ENCODE results near the gene PHB1.
A peak's percentile ranks its signal among the peaks of the same experiment; 100 is the strongest.
"Not testable (repeated sequence)": the region's sequence is repeated elsewhere in the genome, so short reads cannot be mapped to it uniquely, and the experiment has no call there.

The PHB1 gene

DNA sequence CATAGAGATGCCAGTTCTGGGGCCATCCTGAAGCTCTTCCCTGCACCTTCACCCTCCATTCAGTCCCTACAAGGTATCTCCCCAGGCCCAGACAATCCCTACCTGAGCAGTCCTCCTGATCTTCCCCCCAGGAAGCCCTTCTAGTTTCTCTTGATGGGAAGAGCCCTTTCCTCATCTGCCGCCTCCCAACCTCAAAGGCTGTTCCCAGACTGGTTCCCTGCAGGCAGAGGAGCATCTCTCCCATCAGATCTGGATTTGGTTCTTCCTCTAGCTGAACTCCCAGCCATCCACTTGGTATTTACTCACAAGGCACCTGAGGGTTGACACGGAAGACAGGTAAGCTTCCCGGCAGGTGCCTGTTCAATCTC is 24.6 kb upstream of the PHB1 start:
- no peak for DNase-seq

DNA sequence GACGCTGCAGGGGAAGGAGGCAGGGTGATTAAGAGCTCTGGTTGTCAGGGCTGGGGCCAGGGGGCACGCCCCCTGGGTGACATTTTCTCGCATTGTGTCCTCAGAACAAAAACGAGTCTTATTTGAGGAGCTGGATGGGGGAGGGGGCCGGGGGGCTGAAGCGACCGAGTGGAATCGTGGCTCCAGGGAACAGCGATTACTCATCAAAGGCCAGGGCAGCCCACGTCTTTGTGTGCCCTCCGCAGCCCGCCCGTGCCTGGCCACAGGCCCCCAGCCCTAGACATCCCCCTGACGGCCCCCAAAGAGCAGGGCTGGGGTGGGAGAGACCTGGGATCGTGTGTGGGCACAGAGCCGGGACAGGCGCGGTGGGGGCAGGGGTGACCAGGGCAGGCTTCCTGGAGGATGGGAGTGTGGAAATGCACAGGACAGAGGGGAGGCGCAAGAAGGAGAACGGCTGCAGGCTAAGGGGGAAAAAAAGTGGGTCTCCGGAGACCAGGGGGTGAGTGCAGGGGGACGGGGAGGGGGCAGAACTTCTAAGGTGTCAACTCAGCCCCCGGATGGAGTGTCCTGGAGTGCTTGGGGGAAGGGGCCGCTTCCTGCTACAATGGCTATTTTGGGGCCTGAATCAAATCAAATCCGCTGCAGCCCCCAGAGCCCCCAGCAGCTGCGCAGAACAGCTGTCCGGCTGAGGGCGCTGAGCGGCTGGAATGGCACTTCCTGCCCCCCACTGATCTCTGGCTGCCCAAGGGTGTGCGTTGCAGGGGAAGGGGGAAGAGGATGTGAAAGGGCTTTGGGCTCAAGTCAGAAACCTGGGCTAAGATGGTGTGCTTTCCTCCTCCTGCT is 24.0 kb upstream of the PHB1 start:
- DNase-seq: no peak

DNA sequence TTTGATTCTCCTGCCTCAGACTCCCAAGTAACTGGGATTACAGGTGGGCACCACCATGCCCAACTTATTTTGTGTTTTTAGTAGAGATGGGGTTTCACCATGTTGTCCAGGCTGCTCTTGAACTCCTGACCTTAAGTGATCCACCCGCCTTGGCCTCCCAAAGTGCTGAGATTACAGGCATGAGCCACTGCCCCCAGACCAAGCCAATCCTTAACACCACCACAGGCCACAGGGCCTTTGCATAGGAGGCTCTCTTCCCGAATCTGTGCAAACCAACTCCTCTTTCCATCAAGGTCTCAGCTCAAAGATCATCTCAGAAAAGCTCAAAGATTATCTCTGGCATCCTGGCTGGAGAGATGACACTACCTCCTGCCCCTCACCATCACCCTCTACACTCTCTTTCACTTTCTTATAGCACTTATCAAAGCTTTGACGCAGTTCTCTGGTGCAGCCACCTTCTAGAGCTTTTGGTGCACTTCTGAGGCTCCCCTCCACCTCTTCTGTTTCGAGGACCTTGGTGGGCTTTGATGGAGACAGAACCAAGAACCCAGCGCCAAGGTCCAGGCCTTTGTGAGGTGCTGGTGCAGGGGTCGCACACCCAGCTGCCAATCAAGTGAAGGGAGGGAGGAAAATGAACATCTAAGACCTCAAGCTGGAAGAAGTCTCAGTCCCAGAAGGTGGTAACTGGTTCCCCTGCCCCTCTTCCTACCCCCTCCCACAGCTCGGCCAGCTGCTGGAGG is 23.2 kb upstream of the PHB1 start:
- no peak for DNase-seq

DNA sequence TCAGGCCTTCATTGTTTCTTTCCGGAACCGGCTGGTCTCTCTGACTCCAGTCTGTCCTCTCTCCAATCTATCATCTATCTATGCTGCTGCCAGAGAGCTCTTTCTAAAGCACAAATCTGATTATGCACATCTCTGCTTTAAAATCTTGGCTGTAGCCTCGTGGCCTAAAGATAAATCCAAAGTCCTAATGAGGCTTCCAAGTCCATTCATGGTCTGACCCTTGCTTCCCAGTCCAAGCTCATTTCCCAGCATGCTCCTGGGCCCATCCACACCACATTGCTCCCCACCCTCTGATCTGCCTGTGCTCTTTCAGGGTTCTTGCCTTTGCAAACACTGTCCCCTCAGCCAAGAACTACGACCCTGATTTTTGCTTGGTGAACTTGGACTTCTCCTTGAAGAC is 21.5 kb upstream of the PHB1 start:
- no peak for DNase-seq

DNA sequence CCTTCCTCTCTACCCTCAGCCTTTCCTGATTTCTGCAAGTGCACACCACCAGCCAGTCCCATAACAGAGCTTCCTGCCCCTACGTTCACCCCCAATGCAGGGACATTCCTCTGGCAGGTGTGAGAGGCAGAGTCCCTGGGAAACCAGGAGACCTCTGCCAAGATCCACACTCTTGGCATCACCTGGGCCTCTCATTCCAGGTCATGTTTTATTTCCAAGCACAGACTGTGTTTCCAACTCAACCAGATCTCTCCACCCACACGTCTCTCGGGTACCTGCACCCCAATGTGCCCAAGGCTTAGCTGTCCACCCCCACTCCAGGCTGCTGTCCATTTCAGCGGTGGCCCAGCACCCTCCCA is 21.0 kb upstream of the PHB1 start:
- DNase-seq: no peak

DNA sequence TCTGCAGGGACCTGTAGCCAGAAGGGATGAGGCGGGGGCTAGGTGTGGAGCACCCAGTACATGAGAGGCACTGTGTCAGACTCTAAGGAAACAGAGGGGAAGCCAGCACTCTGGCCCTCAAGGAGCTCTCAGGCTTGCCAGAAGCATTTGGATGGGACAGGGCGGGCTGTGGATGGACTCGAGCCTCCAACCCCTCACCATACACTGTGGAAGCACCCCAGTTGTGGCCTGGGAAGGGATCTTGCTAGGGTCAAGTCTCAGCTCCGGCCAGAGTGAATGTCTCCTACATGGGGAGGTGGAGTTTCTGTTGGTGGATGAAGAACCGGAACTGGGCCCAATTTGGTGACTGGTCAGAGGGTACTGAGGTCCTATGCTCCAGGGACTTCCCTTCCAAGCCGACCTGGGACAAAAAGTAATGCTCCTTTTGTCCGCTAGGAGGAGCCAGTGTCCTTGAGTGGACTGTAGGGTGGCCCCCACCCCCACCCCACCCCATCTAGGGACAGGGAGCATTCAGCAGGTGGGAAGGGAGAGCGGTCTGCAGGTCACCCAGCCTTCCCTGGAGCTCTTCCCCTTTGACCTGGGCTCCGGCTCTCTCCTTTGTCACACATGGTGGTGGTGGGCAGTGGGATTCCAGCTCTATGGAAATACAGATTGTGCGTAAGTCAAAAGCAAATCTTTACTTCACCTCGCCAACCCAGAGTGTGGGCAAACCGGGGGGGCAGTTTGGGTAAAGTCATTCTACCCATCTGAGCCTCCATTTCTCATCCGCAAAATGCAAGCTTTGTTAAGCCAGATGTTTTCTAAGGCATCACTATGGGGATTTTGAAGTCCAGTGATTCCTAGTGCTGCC is 20.4 kb upstream of the PHB1 start:
- DNase-seq: peak; percentile 53

DNA sequence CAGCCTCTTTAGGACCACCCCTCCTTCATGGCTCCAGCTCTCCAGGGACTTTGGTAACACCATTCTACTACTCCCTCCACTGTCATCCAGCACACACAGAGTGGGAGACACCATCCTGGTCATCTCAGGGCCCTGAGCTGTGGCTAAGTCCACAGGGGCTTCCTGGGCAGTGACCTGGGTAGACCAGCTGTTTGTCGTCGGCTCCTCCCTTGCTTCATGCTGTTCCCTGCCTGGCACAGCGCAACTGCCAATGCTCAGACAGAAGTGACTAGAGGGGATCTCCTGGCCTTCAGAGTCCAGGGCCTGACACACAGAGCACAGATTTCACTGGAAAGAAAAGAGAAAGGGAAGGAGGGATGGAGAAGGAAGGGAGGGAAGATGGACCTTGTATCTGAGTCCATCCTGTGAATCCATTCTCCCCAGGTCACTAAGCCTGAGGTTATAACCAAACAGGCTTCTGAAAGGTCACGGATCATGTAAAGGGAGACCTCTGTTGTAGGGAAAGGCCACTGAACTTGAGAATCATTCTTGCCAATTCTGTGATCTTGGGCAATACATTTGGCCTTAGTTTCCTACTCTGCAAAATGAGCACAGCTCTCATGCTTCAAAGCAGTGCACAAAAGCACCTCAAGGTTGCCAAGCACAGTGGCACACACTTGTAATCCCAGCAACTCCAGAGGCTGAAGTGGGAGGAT is 18.5 kb upstream of the PHB1 start:
- DNase-seq: no peak

DNA sequence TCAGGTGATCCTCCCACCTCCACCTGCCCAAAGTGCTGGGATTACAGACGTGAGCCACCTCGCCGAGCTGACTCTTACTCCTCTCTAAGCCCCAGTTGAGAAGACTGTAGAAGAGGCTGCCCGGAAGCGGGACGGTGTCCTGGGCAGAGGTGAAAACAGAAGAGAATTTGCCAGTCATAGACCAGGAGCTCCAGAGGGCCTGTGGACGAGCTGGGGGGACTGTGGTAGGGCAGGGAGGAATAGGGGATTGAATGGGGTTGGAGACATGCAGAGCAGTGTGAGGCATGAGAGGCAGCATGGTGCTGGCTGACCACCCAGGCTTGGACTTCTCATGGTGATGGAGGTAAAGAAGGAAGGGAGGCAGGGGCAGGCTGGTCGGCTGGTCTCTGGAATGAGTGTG is 17.1 kb upstream of the PHB1 start:
- no peak for DNase-seq

DNA sequence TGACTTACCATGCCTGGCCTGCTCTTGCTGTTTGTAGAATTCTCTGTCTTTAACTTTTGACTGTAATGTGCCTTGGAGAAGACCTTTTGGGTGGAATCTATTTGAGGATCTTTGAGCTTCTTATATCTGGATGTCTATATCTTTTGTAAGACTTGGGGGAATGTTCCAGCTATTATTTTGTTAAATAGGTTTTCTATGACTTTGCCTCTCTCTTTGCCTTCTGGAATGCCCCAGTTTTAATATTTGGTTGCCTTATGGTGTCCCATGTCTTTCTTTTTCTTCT is 10.3 kb upstream of the PHB1 start:
- no peak for DNase-seq

DNA sequence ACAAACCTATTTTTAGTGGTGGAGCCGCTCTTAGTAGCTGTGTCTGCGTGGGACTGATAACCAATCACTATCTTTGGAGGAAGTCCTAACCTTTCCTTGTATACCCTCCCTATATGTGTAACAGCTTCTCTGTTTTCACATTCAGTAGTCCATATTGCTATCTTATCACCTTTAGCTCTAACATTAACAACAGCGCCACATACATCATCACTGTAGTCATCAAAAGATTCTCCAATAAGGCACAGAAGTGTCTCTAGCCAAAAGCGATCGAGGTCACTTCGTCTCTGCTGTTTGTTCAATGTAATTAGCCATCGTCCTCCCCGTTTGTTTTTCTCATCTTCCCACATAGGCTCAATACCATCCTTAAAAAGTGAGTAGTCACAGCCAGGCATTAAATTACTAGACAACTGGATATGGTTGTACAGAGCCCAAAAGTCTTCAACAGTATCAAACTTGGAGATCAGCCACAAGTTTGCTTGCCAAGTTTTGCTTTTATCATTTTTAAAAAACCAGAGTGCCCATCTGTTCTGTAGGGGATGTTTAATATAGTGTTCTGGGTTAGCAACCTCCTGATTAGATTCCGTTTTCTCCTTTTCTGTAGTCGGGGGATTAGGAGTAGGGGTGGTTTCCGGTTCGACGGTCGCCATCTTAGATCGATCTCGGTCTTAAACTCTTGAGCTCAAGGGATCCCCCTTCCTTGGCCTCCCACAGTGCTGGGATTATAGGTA is 9.8 kb upstream of the PHB1 start:
- not testable (repeated sequence) for DNase-seq

DNA sequence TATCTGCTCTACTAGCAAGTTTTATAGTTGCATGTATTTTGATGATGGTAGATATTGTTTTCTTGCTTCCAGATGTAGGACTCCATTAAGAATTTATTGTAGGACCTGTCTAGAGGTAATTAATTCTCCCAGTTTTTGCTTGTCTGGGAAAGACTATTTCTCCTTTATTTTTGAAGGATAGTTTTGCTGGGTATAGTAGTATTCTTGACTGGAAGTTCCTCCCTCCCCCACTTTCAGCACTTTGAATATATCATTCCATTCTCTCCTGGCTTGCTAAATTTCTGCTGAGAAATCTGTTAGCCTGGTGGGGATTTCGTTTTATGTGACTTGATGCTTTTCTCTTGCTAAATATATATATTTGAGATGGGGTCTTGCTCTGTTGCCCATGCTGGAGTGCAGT is 8.0 kb upstream of the PHB1 start:
- DNase-seq: no peak

DNA sequence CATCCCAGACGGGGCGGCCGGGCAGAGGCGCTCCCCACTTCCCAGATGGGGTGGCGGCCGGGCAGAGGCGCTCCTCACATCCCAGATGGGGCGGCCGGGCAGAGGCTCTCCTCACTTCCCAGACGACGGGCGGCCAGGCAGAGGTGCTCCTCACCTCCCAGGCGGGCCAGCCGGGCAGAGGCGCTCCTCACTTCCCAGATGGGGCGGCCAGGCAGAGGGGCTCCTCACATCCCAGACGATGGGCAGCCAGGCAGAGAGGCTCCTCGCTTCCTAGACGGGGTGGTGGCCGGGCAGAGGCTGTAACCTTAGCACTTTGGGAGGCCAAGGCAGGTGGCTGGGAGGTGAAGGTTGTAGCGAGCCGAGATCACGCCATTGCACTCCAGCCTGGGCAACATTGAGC is 5.1 kb upstream of the PHB1 start:
- DNase-seq: not testable (repeated sequence)

DNA sequence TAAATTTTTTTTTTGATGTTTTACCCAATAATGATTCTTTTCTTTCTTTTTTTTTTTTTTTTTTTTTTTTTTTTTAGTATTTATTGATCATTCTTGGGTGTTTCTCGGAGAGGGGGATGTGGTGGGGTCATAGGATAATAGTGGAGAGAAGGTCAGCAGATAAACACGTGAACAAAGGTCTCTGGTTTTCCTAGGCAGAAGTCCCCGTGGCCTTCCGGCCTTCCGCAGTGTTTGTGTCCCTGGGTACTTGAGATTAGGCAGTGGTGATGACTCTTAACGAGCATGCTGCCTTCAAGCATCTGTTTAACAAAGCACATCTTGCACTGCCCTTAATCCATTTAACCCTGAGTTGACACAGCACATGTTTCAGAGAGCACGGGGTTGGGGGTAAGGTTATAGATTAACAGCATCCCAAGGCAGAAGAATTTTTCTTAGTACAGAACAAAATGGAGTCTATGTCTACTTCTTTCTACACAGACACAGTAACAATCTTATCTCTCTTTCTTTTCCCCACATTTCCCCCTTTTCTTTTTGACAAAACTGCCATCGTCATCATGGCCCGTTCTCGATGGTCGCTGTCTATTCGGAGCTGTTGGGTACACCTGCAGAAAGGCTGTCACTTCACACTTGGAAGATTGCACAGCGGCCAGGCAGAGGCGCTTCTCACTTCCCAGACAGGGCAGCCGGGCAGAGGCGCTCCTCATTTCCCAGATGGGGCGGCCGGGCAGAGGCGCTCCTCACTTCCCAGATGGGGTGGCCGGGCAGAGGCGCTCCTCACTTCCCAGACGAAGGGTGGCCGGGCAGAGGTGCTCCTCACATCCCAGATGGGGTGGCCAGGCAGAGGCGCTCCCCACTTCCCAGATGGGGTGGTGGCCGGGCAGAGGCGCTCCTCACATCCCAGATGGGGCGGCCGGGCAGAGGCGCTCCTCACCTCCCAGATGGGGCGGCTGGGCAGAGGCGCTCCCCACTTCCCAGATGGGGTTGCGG is 4.4 kb upstream of the PHB1 start:
- not testable (repeated sequence) for DNase-seq

DNA sequence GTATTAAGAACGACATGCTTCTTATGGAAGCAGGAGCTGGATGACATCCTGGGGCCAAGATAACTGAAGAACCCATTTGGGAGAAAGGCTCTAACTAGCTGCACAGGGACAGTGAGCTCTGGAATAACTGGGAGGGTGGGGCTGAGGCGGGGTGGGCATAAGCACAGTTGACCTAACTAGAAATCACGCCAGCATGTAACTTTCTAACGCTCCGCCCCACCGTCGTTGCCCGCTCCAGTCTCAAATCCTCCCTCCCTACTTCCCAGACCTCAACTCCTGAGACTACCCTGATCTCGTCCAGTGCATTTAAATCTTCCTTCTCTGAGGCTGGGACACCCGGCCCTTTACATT is 436 bp downstream of the PHB1 start:
- no peak for DNase-seq

DNA sequence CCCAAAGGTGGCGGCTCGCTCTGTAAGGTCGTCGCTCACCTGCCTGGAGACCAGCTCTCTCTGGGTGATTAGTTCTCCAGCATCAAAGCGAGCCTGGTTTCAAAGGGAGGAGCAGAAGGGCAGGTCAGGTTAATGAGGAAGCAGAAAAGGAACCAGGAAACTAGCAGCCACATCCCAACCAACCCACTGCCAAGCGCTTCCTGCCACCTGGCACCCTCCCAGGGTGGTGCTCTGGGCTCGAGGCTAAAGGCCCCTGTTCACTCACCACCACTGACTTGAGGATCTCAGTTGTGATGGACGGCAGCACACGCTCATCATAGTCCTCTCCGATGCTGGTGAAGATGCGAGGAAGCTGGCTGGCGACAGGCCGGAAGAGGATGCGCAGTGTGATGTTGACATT is 5.6 kb downstream of the PHB1 start:
- no peak for DNase-seq

DNA sequence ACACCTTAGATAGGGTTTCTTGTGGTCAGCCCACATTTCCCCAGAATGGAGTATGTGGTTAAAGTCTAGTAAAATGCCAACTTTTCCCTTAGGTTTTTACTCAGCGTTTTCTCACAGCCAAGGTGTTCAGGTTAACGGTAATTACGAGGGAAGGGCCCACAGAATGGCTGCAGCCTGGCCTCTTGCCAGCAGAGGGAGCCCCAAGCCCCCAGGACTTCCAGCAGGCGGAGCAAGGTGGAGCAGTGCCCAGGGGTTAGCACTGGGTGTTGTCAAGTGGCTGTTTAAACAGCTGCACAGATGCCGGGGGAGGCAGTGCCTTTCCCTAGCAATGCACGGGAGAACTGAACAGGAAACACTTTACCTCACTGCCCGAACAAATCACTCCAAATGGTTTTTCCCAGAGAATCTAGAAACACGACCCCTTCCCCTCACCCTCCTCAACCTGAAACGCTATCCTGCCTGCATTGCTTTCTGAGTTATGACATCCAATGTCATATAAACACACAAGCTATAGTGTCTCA is 6.6 kb downstream of the PHB1 start:
- DNase-seq: peak; percentile 87

DNA sequence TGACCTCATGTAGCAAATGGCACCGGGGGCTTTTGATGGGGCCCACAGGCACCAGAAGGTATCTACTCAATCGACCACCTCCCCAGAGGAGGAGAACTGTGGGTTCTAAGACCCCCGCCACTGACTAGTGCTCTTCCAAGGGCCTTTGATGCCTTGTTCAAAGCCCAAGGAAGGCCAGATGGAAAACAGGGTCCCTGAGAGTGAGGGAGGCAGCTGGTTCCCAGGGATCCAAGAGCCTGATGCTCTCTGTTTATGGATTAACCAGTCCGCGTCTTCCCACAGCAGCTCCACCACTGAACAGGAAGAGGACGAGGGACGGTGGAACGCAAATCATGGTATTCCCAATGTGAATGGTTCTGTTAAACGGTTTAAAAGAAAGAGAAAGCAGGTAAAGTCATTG is 7.6 kb downstream of the PHB1 start:
- DNase-seq: no peak

DNA sequence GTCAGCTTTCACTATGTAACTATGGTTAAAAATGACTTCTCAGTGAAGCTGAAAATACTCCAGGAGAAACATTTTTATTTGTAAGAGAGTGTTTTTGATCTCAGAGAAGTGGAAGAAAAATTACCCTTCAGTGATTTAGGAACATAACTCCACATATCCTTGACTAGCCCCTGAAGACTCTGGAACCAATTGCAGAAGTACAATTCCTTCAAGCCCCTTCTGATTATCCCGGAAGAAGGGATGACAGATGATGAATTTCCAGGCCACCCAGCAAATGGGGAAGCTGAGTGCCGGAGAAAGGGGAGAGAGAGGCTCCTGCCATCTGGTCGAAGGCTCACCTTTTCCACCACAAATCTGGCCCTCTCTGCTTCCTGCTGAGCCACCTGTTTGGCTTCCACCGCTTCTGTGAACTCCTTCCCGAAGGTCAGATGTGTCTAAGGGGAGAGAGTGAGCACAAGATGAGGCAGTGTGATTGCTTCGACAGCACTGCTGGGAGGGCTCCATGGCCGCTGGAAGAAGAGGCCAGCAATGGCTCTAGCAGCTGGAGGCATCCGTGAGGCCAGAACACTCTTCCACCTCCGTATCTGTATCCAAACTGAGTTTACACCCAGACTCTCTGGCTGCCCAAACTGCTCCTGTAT is 8.1 kb downstream of the PHB1 start:
- no peak for DNase-seq

DNA sequence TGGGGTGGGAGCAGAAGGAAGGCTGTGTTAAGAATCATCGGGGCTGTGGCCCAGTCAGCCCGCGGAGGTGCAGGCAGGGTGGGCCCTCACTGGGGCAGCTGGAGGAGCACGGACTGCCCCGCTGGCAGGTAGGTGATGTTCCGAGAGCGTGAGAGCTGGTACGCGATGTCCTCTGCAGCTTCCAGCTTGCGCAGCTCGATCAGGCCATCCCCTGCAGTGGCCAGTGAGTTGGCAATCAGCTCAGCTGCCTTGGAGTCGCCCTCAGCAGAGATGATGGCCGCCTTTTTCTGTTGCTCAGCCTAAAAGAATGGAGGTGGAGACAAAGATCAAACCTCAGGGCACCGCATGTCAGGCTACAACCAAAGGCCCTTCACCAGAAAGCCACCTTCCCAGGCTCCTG is 9.8 kb downstream of the PHB1 start:
- DNase-seq: no peak

DNA sequence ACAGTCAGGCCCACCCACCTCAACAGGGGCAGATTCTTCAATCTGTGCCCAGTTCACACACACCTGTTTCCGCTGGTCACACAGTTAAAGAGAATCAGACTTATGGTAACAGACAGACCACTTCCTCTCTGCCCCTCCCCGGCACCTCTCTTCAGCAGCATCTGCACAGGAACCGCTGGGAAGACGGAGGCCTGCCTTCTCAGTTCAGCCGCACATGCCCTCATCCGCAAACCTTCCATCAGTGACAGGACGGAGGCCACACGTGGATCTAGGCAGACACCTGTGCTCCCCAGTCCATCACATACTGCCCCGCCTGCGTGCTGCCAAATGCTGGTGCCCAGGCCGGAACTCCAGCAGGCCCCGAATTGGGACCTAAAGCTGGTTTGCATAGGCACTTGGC is 10.3 kb downstream of the PHB1 start:
- DNase-seq: no peak

All from CD4-positive, alpha-beta T cell treated with Interleukin-17A for 4 hours (primary cell).